Gastroesophageal sphincter (tissue), 3 donors: ENCODE data around the gene GRK7.

ENCODE experiments used
- EP300 ChIP-seq: sonication (generic); formaldehyde crosslinking; IDR thresholded peaks from one replicate; pipeline ENCODE4 v1.6.1; 2017; ENCODE audit warnings: antibody characterized with exemption, mild to moderate bottlenecking
- POLR2A ChIP-seq, 2 donors: fragments of 450-650 bp; IDR thresholded peaks; one replicate each; pipeline ENCODE4 v1.6.1; 2017; ENCODE audit warnings: antibody characterized with exemption in 2 of 2, mild to moderate bottlenecking in 2 of 2, moderate library complexity in 1 of 2
- POLR2AphosphoS5 ChIP-seq: sonication (generic); formaldehyde crosslinking; IDR thresholded peaks from one replicate; pipeline ENCODE4 v1.6.1; 2017; ENCODE audit warnings: antibody characterized with exemption
- TF ChIP-seq, protein P1 (sequence below), 4 experiments: fragments of 200-600 bp in 2 of 4; fragments of 450-650 bp in 2 of 4; sonication (generic) in 1 of 4; IDR thresholded peaks; one replicate each; pipeline ENCODE4 v1.5.1; 2017 to 2019; ENCODE audit warnings: antibody characterized with exemption in 4 of 4, mild to moderate bottlenecking in 2 of 4, moderate library complexity in 2 of 4

DNA sequence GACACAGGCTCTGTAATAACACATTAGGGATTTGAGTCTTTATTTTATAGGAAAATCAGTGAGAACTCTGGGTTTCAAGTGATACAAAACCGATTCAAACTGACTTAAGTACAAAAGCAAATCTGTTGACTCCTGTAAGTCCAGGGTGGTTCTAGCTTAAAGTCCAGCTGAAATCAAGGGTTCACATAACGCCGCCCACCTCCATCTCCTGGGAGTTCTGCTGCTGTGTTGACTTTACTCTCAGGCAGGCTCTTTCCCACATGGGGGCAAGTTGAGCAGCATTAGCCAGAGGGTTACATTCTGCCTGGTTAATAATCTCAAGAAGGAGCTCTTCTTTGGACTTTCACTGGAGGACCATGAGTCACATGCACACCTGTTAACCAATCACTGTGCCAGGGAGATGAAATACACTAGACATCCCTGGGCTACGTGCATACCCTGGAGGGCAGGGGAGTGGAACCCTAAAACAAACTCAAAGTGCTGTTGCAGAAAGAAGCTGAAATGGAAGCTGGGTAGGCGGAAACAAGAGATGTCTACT, 34.8 kb upstream of the GRK7 start:
- TF ChIP-seq, protein P1, sequence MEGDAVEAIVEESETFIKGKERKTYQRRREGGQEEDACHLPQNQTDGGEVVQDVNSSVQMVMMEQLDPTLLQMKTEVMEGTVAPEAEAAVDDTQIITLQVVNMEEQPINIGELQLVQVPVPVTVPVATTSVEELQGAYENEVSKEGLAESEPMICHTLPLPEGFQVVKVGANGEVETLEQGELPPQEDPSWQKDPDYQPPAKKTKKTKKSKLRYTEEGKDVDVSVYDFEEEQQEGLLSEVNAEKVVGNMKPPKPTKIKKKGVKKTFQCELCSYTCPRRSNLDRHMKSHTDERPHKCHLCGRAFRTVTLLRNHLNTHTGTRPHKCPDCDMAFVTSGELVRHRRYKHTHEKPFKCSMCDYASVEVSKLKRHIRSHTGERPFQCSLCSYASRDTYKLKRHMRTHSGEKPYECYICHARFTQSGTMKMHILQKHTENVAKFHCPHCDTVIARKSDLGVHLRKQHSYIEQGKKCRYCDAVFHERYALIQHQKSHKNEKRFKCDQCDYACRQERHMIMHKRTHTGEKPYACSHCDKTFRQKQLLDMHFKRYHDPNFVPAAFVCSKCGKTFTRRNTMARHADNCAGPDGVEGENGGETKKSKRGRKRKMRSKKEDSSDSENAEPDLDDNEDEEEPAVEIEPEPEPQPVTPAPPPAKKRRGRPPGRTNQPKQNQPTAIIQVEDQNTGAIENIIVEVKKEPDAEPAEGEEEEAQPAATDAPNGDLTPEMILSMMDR (IDR thresholded peaks at IDR 0.05) = no peak
- TF ChIP-seq POLR2A (IDR thresholded peaks at IDR 0.05) (no peak), POLR2AphosphoS5 (no peak), EP300 (no peak)
